ENCODE data around the gene ROR1. TPM values are rescaled to one million over a fixed set of nuclear protein-coding genes. Genes with fewer than 3 reads are reported as not detected.

Gene ROR1
- total RNA-seq, 1 experiment from 2014 or later, result 19.0 TPM

- no peaks in the 10 kb centered on the region; the same call in 1 of the 2 replicates for H4K20me1 ChIP-seq (ENCODE audit: insufficient read depth)
- POLR2A ChIA-PET (ENCODE audit: unreplicated experiment), result interaction anchor here (0.6 kb wide), 1 partner anchor 562 kb away, joined by 5 read pairs; no protein-coding TSS in a partner anchor
- no peak overlapping the region for H2AFZ ChIP-seq
- CTCF ChIA-PET, result no interaction called here
- H3K79me2 ChIP-seq (ENCODE audit: low read depth), result peaks cover 35% of the 10 kb centered on the region
- H3K27ac ChIP-seq, result peak overlapping the region; percentile 51
- peaks cover 37% of the 10 kb centered on the region for H3F3A ChIP-seq (ENCODE audit: insufficient read depth, low read depth)
- peak in 1 of 2 experiments; percentile 59 for DNase-seq
- H3K4me2 ChIP-seq, result peak overlapping the region; percentile 53
- no peaks in the 10 kb centered on the region for H3K36me3 ChIP-seq (ENCODE audit: low read depth)
- H3K9me3 ChIP-seq (ENCODE audit: insufficient read depth, low read depth), result peaks cover 4% of the 10 kb centered on the region; the same call in 1 of the 2 replicates
- H3K27me3 ChIP-seq (ENCODE audit: insufficient read depth, low read depth), result no peaks in the 10 kb centered on the region
- TF ChIP-seq, protein P1, sequence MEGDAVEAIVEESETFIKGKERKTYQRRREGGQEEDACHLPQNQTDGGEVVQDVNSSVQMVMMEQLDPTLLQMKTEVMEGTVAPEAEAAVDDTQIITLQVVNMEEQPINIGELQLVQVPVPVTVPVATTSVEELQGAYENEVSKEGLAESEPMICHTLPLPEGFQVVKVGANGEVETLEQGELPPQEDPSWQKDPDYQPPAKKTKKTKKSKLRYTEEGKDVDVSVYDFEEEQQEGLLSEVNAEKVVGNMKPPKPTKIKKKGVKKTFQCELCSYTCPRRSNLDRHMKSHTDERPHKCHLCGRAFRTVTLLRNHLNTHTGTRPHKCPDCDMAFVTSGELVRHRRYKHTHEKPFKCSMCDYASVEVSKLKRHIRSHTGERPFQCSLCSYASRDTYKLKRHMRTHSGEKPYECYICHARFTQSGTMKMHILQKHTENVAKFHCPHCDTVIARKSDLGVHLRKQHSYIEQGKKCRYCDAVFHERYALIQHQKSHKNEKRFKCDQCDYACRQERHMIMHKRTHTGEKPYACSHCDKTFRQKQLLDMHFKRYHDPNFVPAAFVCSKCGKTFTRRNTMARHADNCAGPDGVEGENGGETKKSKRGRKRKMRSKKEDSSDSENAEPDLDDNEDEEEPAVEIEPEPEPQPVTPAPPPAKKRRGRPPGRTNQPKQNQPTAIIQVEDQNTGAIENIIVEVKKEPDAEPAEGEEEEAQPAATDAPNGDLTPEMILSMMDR (conservative IDR thresholded peaks at IDR 0.05), result no peak
- TF ChIP-seq EZH2 (IDR thresholded peaks at IDR 0.05; ENCODE audit: low read depth), result no peak
- intact Hi-C loops (cut with micrococcal nuclease; ENCODE audit: unreplicated experiment), result no loop called here
- H3K9me2 ChIP-seq (ENCODE audit: insufficient read depth), result no peaks in the 10 kb centered on the region
- BruUV-seq (replicated peaks), result no TSS peak
- H3K4me1 ChIP-seq (replicated peaks; ENCODE audit: insufficient read depth), result peaks cover 58% of the 10 kb centered on the region
- H3K4me3 ChIP-seq, result no peak overlapping the region
Observed at GRCh38 chr1:64042331-64043100, 268.7 kb downstream of the ROR1 start.

GRCh38 chr1:64043288-64043687 is 269.5 kb downstream of the ROR1 start:
- H3K27me3 ChIP-seq (ENCODE audit: insufficient read depth, low read depth), result no peaks in the 10 kb centered on the region
- no peak overlapping the region for H3K4me2 ChIP-seq
- H3K27ac ChIP-seq, result no peak overlapping the region
- POLR2A ChIA-PET (ENCODE audit: unreplicated experiment), result interaction anchor here (0.6 kb wide), 1 partner anchor 561 kb away, joined by 5 read pairs; no protein-coding TSS in a partner anchor
- H3K4me1 ChIP-seq (replicated peaks; ENCODE audit: insufficient read depth), result peaks cover 53% of the 10 kb centered on the region
- no peaks in the 10 kb centered on the region; the same call in 1 of the 2 replicates for H4K20me1 ChIP-seq (ENCODE audit: insufficient read depth)
- DNase-seq, result no peak
- H3K9me2 ChIP-seq (ENCODE audit: insufficient read depth), result no peaks in the 10 kb centered on the region
- intact Hi-C loops (cut with micrococcal nuclease; ENCODE audit: unreplicated experiment), result no loop called here
- CTCF ChIA-PET, result no interaction called here
- peaks cover 35% of the 10 kb centered on the region for H3F3A ChIP-seq (ENCODE audit: insufficient read depth, low read depth)
- H3K9me3 ChIP-seq (ENCODE audit: insufficient read depth, low read depth), result peaks cover 4% of the 10 kb centered on the region; the same call in 1 of the 2 replicates
- TF ChIP-seq EZH2 (IDR thresholded peaks at IDR 0.05; ENCODE audit: low read depth), result no peak
- TF ChIP-seq, protein P1 (conservative IDR thresholded peaks at IDR 0.05), result no peak
- no peak overlapping the region for H3K4me3 ChIP-seq
- peaks cover 37% of the 10 kb centered on the region for H3K79me2 ChIP-seq (ENCODE audit: low read depth)
- BruUV-seq (replicated peaks), result no TSS peak
- no peak overlapping the region for H2AFZ ChIP-seq
- no peaks in the 10 kb centered on the region for H3K36me3 ChIP-seq (ENCODE audit: low read depth)

- Histone ChIP-seq H3K36me3 (ENCODE audit: low read depth) (no peaks in the 10 kb centered on the region), H3K4me1 (replicated peaks; ENCODE audit: insufficient read depth) (peaks cover 46% of the 10 kb centered on the region), H3K27me3 (ENCODE audit: insufficient read depth, low read depth) (no peaks in the 10 kb centered on the region), H3K9me2 (ENCODE audit: insufficient read depth) (no peaks in the 10 kb centered on the region), H4K20me1 (ENCODE audit: insufficient read depth) (no peaks in the 10 kb centered on the region; the same call in 1 of the 2 replicates), H3F3A (ENCODE audit: insufficient read depth, low read depth) (peaks cover 28% of the 10 kb centered on the region), H3K27ac (no peak overlapping the region), H3K4me2 (no peak overlapping the region), H3K79me2 (ENCODE audit: low read depth) (peaks cover 37% of the 10 kb centered on the region), H3K4me3 (no peak overlapping the region), H2AFZ (no peak overlapping the region), H3K9me3 (ENCODE audit: insufficient read depth, low read depth) (peaks cover 4% of the 10 kb centered on the region; the same call in 1 of the 2 replicates)
- intact Hi-C loops (cut with micrococcal nuclease; ENCODE audit: unreplicated experiment), result no loop called here
- BruUV-seq (replicated peaks), result no TSS peak
- TF ChIP-seq EZH2 (IDR thresholded peaks at IDR 0.05; ENCODE audit: low read depth), result no peak
- TF ChIP-seq, protein P1 (conservative IDR thresholded peaks at IDR 0.05), result no peak
- ChIA-PET CTCF (no interaction called here), POLR2A (ENCODE audit: unreplicated experiment) (no interaction called here)
- no peak for DNase-seq
Observed at GRCh38 chr1:64043976-64044375, 270.2 kb downstream of the ROR1 start.
